Measurements from ENCODE around the gene PREX1.
A peak's percentile ranks its signal among the peaks of the same experiment; 100 is the strongest.

The PREX1 gene

GRCh38 chr20:48750941-48751635 is 76.7 kb downstream of the PREX1 start:
- peak; percentile 92 for DNase-seq (ENCODE audit: low spot score)
- H4K8ac ChIP-seq (ENCODE audit: low read depth, low read length) = no peak overlapping the region
- H3K9me3 ChIP-seq (replicated peaks in 1 of 2; ENCODE audit: control insufficient read depth in 2 of 2, insufficient read depth in 1 of 2, low read depth in 1 of 2, low read length in 2 of 2) = peaks cover 8 to 30% of the 10 kb centered on the region in 2 donors
- H2BK120ac ChIP-seq (ENCODE audit: low read depth, low read length) = no peak overlapping the region
- H3K4me1 ChIP-seq (ENCODE audit: control insufficient read depth in 2 of 2, insufficient read depth in 1 of 2, low read depth in 1 of 2, low read length in 2 of 2) = peaks cover 14 to 33% of the 10 kb centered on the region in 2 donors
- H3K27me3 ChIP-seq (ENCODE audit: control insufficient read depth in 3 of 3, insufficient read depth in 3 of 3, low read depth in 1 of 3, low read length in 3 of 3) = peaks cover 0 to 46% (median 0%) of the 10 kb centered on the region in 3 experiments
- H4K91ac ChIP-seq (ENCODE audit: low read depth, low read length, poor library complexity) = no peak overlapping the region
- WGBS, 2 donors (ENCODE audit: extremely low coverage in 2 of 2, insufficient read length in 2 of 2, insufficient replicate concordance in 1 of 2) = no CpG with 5 or more reads among the region's 18 CpGs
- H3K4ac ChIP-seq (ENCODE audit: low read length) = no peak overlapping the region
- no peak overlapping the region for H2AFZ ChIP-seq (ENCODE audit: low read length)
- no peak overlapping the region for H2BK15ac ChIP-seq (ENCODE audit: low read length)
- peak overlapping the region; percentile 15 for H3K4me2 ChIP-seq (ENCODE audit: insufficient read depth, low read length, poor library complexity, severe bottlenecking)
- H3K79me1 ChIP-seq (ENCODE audit: low read depth, low read length) = peaks cover 4% of the 10 kb centered on the region
- H3K4me3 ChIP-seq (ENCODE audit: low read length in 2 of 2) = no peak overlapping the region
- no peak overlapping the region for H2BK5ac ChIP-seq (ENCODE audit: low read length)
- peak overlapping the region; percentile 11 for H3K18ac ChIP-seq (ENCODE audit: low read length)
- H3K36me3 ChIP-seq (replicated peaks in 1 of 2; ENCODE audit: control insufficient read depth in 2 of 2, insufficient read depth in 2 of 2, low read length in 2 of 2) = peaks cover 0 to 34% of the 10 kb centered on the region in 2 donors
- no peak overlapping the region for H3K14ac ChIP-seq (ENCODE audit: low read length)
- no peak overlapping the region for H2BK12ac ChIP-seq (ENCODE audit: low read length)
- no peak overlapping the region for H2AK5ac ChIP-seq (ENCODE audit: low read depth, low read length)
- no peak overlapping the region for H3K9ac ChIP-seq (ENCODE audit: low read depth, low read length, poor library complexity)
- H3K27ac ChIP-seq (replicated peaks; ENCODE audit: low read length) = no peak overlapping the region
- H3K23ac ChIP-seq (ENCODE audit: low read depth, low read length, poor library complexity) = no peak overlapping the region

DNA sequence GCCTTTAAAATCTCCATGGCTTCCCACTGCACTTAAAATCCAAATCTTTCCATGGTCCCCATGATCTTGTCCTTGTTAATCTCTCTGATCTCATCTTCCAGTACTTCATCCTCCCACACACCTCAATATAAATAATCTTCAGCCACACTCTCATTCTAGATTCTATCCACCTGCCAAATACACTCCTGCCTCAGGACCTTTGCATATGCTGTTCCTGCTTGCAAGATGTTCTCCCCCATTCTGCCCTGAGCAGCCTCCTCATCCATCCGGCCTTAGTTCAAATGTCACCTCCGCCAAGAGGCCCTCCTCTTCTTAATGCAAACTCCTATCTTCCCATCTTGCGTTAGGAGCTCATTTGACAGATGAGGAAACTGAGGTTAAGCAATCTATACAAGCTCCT is 77.4 kb downstream of the PREX1 start:
- peaks cover 0 to 46% (median 0%) of the 10 kb centered on the region in 3 experiments for H3K27me3 ChIP-seq (ENCODE audit: control insufficient read depth in 3 of 3, insufficient read depth in 3 of 3, low read depth in 1 of 3, low read length in 3 of 3)

DNA sequence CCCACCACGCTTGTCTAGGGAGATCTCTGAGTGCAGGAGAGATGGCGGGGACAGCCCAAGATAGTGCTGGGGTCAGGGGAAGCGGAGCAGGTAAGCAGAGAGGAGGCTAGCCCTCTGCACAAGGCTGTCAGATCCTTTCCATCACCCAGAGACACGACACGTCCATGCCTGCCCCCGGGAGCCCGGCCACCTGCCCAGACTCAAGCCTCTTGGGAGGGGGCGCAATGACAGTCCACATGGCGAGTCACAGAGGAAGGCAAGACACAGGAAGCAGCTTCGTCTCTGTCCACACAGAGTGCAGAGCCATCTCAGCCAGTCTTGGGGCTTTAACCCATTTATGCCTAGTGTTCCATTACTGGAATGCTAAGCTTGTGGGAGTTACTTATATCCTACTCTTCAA is 78.4 kb downstream of the PREX1 start:
- Histone ChIP-seq H2AFZ (ENCODE audit: low read length) (no peak overlapping the region), H3K18ac (ENCODE audit: low read length) (no peak overlapping the region), H3K4me2 (ENCODE audit: insufficient read depth, low read length, poor library complexity, severe bottlenecking) (no peak overlapping the region), H2BK15ac (ENCODE audit: low read length) (no peak overlapping the region), H2BK5ac (ENCODE audit: low read length) (no peak overlapping the region), H2BK120ac (ENCODE audit: low read depth, low read length) (no peak overlapping the region), H4K91ac (ENCODE audit: low read depth, low read length, poor library complexity) (no peak overlapping the region), H3K9ac (ENCODE audit: low read depth, low read length, poor library complexity) (no peak overlapping the region), H3K14ac (ENCODE audit: low read length) (no peak overlapping the region), H3K4me3 (ENCODE audit: low read length in 2 of 2) (no peak overlapping the region), H3K9me3 (replicated peaks in 1 of 2; ENCODE audit: control insufficient read depth in 2 of 2, insufficient read depth in 1 of 2, low read depth in 1 of 2, low read length in 2 of 2) (peaks cover 4 to 16% of the 10 kb centered on the region in 2 donors), H2AK5ac (ENCODE audit: low read depth, low read length) (no peak overlapping the region), H3K36me3 (replicated peaks in 1 of 2; ENCODE audit: control insufficient read depth in 2 of 2, insufficient read depth in 2 of 2, low read length in 2 of 2) (peaks cover 2 to 38% of the 10 kb centered on the region in 2 donors), H4K8ac (ENCODE audit: low read depth, low read length) (no peak overlapping the region), H3K23ac (ENCODE audit: low read depth, low read length, poor library complexity) (no peak overlapping the region), H3K27me3 (ENCODE audit: control insufficient read depth in 3 of 3, insufficient read depth in 3 of 3, low read depth in 1 of 3, low read length in 3 of 3) (peaks cover 0 to 46% (median 0%) of the 10 kb centered on the region in 3 experiments), H3K79me1 (ENCODE audit: low read depth, low read length) (peaks cover 4% of the 10 kb centered on the region), H3K4ac (ENCODE audit: low read length) (no peak overlapping the region), H3K27ac (replicated peaks; ENCODE audit: low read length) (no peak overlapping the region), H3K4me1 (ENCODE audit: control insufficient read depth in 2 of 2, insufficient read depth in 1 of 2, low read depth in 1 of 2, low read length in 2 of 2) (peaks cover 14 to 33% of the 10 kb centered on the region in 2 donors), H2BK12ac (ENCODE audit: low read length) (no peak overlapping the region)
- no CpG with 5 or more reads among the region's 10 CpGs for WGBS, 2 donors (ENCODE audit: extremely low coverage in 2 of 2, insufficient read length in 2 of 2, insufficient replicate concordance in 1 of 2)
- no peak for DNase-seq (ENCODE audit: low spot score)

More for the DNA sequence above, 77.4 kb downstream of the PREX1 start:
- peaks cover 6 to 23% of the 10 kb centered on the region in 2 donors for H3K9me3 ChIP-seq (replicated peaks in 1 of 2; ENCODE audit: control insufficient read depth in 2 of 2, insufficient read depth in 1 of 2, low read depth in 1 of 2, low read length in 2 of 2)
- DNase-seq (ENCODE audit: low spot score) = no peak
- WGBS, 2 donors (ENCODE audit: extremely low coverage in 2 of 2, insufficient read length in 2 of 2, insufficient replicate concordance in 1 of 2) = no CpG with 5 or more reads among the region's 3 CpGs
- peaks cover 0 to 32% of the 10 kb centered on the region in 2 donors for H3K36me3 ChIP-seq (replicated peaks in 1 of 2; ENCODE audit: control insufficient read depth in 2 of 2, insufficient read depth in 2 of 2, low read length in 2 of 2)
- no peak overlapping the region for H3K18ac ChIP-seq (ENCODE audit: low read length)
- no peak overlapping the region for H3K4me2 ChIP-seq (ENCODE audit: insufficient read depth, low read length, poor library complexity, severe bottlenecking)
- H2AFZ ChIP-seq (ENCODE audit: low read length) = no peak overlapping the region
- no peak overlapping the region for H3K27ac ChIP-seq (replicated peaks; ENCODE audit: low read length)
- H3K4ac ChIP-seq (ENCODE audit: low read length) = no peak overlapping the region
- H2BK5ac ChIP-seq (ENCODE audit: low read length) = no peak overlapping the region
- no peak overlapping the region for H3K4me3 ChIP-seq (ENCODE audit: low read length in 2 of 2)
- no peak overlapping the region for H2AK5ac ChIP-seq (ENCODE audit: low read depth, low read length)
- no peak overlapping the region for H3K14ac ChIP-seq (ENCODE audit: low read length)
- peaks cover 14 to 33% of the 10 kb centered on the region in 2 donors for H3K4me1 ChIP-seq (ENCODE audit: control insufficient read depth in 2 of 2, insufficient read depth in 1 of 2, low read depth in 1 of 2, low read length in 2 of 2)
- no peak overlapping the region for H4K8ac ChIP-seq (ENCODE audit: low read depth, low read length)
- H4K91ac ChIP-seq (ENCODE audit: low read depth, low read length, poor library complexity) = no peak overlapping the region
- H2BK15ac ChIP-seq (ENCODE audit: low read length) = no peak overlapping the region
- H2BK12ac ChIP-seq (ENCODE audit: low read length) = no peak overlapping the region
- no peak overlapping the region for H3K23ac ChIP-seq (ENCODE audit: low read depth, low read length, poor library complexity)
- peaks cover 4% of the 10 kb centered on the region for H3K79me1 ChIP-seq (ENCODE audit: low read depth, low read length)
- no peak overlapping the region for H2BK120ac ChIP-seq (ENCODE audit: low read depth, low read length)
- no peak overlapping the region for H3K9ac ChIP-seq (ENCODE audit: low read depth, low read length, poor library complexity)

DNA sequence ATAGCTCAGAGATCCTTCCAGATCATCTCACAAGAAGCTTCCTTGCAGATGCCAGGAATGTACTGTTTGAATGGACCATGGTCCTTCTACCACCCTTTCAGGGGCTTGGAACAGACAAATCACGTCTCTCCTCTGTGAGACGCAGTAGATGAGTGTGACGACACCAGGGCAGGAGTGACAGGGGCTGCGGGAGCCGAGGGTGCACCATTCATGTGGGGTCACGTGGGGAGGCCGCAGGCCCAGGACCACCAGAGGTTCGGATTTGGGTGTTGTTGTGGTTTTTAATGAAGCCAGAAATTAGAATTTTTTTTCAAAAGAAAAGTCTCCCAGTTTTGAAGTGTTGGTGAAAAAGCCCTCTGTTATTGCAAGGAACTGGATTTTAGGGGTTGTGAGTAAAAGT is 79.2 kb downstream of the PREX1 start:
- no peak for DNase-seq (ENCODE audit: low spot score)
- peaks cover 14 to 33% of the 10 kb centered on the region in 2 donors for H3K4me1 ChIP-seq (ENCODE audit: control insufficient read depth in 2 of 2, insufficient read depth in 1 of 2, low read depth in 1 of 2, low read length in 2 of 2)
- no peak overlapping the region for H4K8ac ChIP-seq (ENCODE audit: low read depth, low read length)
- no peak overlapping the region for H2BK5ac ChIP-seq (ENCODE audit: low read length)
- H3K36me3 ChIP-seq (replicated peaks in 1 of 2; ENCODE audit: control insufficient read depth in 2 of 2, insufficient read depth in 2 of 2, low read length in 2 of 2) = peaks cover 3 to 46% of the 10 kb centered on the region in 2 donors
- no peak overlapping the region for H2BK12ac ChIP-seq (ENCODE audit: low read length)
- no peak overlapping the region for H3K27ac ChIP-seq (replicated peaks; ENCODE audit: low read length)
- no peak overlapping the region for H2AK5ac ChIP-seq (ENCODE audit: low read depth, low read length)
- H2BK120ac ChIP-seq (ENCODE audit: low read depth, low read length) = no peak overlapping the region
- WGBS, 2 donors (ENCODE audit: extremely low coverage in 2 of 2, insufficient read length in 2 of 2, insufficient replicate concordance in 1 of 2) = no CpG with 5 or more reads among the region's 8 CpGs
- H3K27me3 ChIP-seq (ENCODE audit: control insufficient read depth in 3 of 3, insufficient read depth in 3 of 3, low read depth in 1 of 3, low read length in 3 of 3) = peaks cover 0 to 38% (median 0%) of the 10 kb centered on the region in 3 experiments
- no peak overlapping the region for H3K4me2 ChIP-seq (ENCODE audit: insufficient read depth, low read length, poor library complexity, severe bottlenecking)
- no peak overlapping the region for H3K9ac ChIP-seq (ENCODE audit: low read depth, low read length, poor library complexity)
- H3K14ac ChIP-seq (ENCODE audit: low read length) = no peak overlapping the region
- peaks cover 4 to 15% of the 10 kb centered on the region in 2 donors for H3K9me3 ChIP-seq (replicated peaks in 1 of 2; ENCODE audit: control insufficient read depth in 2 of 2, insufficient read depth in 1 of 2, low read depth in 1 of 2, low read length in 2 of 2)
- no peak overlapping the region for H3K4me3 ChIP-seq (ENCODE audit: low read length in 2 of 2)
- peaks cover 4% of the 10 kb centered on the region for H3K79me1 ChIP-seq (ENCODE audit: low read depth, low read length)
- no peak overlapping the region for H3K4ac ChIP-seq (ENCODE audit: low read length)
- H4K91ac ChIP-seq (ENCODE audit: low read depth, low read length, poor library complexity) = no peak overlapping the region
- H2AFZ ChIP-seq (ENCODE audit: low read length) = no peak overlapping the region
- no peak overlapping the region for H2BK15ac ChIP-seq (ENCODE audit: low read length)
- H3K23ac ChIP-seq (ENCODE audit: low read depth, low read length, poor library complexity) = no peak overlapping the region
- H3K18ac ChIP-seq (ENCODE audit: low read length) = no peak overlapping the region
